Measurements from ENCODE around the gene GTF3C4.

DNA sequence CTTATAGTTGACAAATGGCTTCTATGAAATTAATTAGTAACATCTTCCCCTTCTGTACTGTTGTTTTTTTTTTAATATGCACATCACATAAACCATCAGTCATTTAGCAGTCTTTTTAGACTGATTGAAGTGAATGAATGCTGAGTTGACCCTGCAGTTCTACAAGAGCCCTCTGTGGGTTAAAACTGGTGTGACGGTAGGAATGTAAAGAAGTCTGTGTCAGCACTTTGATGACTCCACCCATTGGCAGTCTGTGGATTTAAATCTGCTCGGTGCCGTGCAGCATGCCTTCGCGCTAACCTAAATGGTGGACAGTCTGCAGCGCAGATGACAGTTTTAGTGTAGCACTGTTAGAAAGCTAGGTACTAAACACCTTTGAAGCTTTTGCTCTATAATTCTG is 3.1 kb downstream of the GTF3C4 start:
- peak in 1 of 2 donors; percentile 50 for TF ChIP-seq CTCF (conservative IDR thresholded peaks at IDR 0.05 in 1 of 2, IDR thresholded peaks at IDR 0.05 in 1 of 2; ENCODE audit: low read depth in 1 of 2, low read length in 2 of 2)
- no peak for TF ChIP-seq EZH2 (IDR thresholded peaks at IDR 0.05; ENCODE audit: low read length, missing control alignments)
